HepG2 (cell line): Measurements from ENCODE around the gene C10orf71.

Experiments
- CHCHD3 ChIP-seq: sonication (generic); formaldehyde crosslinking; IDR thresholded peaks from 2 replicates; pipeline ENCODE4 v1.8.0; 2022; ENCODE audit warnings: mild to moderate bottlenecking, missing genetic modification reagents, moderate library complexity
- ETV5 ChIP-seq: IDR thresholded peaks from 2 replicates; pipeline ENCODE4 v1.6.1; 2018; ENCODE audit warnings: missing biosample characterization, missing genetic modification reagents, inconsistent platforms, borderline replicate concordance
- MNT ChIP-seq: fragments of 450-650 bp; IDR thresholded peaks from 2 replicates; pipeline ENCODE4 v1.6.1; 2016
- POLR2A ChIP-seq, 2 experiments: IDR thresholded peaks; 2 replicates each; pipeline ENCODE4 v1.6.1; 2011; ENCODE audit warnings: low read depth in 2 of 2, low read length in 2 of 2, mild to moderate bottlenecking in 1 of 2, moderate library complexity in 1 of 2; ENCODE audit not compliant: insufficient read depth in 1 of 2
- ZNF333 ChIP-seq: sonication (generic); formaldehyde crosslinking; IDR thresholded peaks from 2 replicates; pipeline ENCODE4 v1.4.0; 2020; ENCODE audit warnings: mild to moderate bottlenecking, missing genetic modification reagents, borderline replicate concordance
- TF ChIP-seq, protein P1 (sequence below): IDR thresholded peaks from 2 replicates; pipeline ENCODE4 v1.6.1; 2018; ENCODE audit warnings: missing genetic modification reagents
- TF ChIP-seq, protein P2 (sequence below): sonication (generic); formaldehyde crosslinking; IDR thresholded peaks from 2 replicates; pipeline ENCODE4 v1.5.0; 2020; ENCODE audit warnings: mild to moderate bottlenecking, missing genetic modification reagents, moderate library complexity

DNA sequence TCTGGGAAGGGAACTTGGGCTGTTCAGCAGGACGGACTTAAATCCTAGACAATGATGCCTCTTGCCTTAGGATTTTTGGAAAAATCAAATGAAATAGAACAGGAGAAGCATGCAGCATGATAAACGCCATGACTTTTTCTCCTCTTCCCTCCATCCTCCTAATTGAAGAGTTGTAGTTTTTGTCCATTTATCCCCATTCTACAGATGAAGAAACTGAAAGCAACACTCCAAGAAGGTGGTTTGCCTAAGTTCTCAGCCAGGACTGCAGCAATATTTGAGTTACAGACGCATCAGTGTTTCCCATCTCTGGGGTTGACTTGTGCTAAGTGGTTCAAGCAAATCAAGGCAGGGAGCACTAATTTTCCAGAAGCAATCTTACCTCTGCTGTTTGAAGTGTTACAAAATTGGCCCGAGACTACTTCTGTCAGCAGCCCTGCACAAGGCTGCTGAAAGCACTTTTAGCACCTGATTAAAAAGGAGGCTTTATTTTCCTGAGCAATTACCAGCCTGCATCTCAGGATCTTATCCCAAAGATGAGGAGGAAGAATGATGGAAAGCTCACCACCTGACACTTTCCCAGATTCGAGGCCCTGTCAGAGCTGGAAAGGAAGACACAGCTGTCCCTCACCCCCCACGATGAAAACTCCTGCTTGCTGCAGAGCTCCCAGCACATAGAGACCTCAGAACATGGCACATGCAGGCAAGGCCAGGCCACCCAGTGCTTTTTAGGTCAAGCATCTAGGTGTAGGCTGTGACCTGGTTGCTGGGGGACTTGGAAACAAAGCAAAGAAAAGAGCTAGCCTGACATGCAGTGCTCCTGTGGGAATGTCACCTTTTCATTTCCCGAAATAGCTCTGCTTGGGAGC is 19.7 kb upstream of the C10orf71 start:
- no peak for TF ChIP-seq MNT
- TF ChIP-seq, protein P1, sequence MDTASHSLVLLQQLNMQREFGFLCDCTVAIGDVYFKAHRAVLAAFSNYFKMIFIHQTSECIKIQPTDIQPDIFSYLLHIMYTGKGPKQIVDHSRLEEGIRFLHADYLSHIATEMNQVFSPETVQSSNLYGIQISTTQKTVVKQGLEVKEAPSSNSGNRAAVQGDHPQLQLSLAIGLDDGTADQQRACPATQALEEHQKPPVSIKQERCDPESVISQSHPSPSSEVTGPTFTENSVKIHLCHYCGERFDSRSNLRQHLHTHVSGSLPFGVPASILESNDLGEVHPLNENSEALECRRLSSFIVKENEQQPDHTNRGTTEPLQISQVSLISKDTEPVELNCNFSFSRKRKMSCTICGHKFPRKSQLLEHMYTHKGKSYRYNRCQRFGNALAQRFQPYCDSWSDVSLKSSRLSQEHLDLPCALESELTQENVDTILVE (CRISPR knock-in tag), result no peak
- TF ChIP-seq, protein P2, sequence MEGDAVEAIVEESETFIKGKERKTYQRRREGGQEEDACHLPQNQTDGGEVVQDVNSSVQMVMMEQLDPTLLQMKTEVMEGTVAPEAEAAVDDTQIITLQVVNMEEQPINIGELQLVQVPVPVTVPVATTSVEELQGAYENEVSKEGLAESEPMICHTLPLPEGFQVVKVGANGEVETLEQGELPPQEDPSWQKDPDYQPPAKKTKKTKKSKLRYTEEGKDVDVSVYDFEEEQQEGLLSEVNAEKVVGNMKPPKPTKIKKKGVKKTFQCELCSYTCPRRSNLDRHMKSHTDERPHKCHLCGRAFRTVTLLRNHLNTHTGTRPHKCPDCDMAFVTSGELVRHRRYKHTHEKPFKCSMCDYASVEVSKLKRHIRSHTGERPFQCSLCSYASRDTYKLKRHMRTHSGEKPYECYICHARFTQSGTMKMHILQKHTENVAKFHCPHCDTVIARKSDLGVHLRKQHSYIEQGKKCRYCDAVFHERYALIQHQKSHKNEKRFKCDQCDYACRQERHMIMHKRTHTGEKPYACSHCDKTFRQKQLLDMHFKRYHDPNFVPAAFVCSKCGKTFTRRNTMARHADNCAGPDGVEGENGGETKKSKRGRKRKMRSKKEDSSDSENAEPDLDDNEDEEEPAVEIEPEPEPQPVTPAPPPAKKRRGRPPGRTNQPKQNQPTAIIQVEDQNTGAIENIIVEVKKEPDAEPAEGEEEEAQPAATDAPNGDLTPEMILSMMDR, result no peak
- no peak for TF ChIP-seq ETV5
- TF ChIP-seq ZNF333 (CRISPR knock-in tag), result no peak
- no peak for TF ChIP-seq CHCHD3
- TF ChIP-seq POLR2A (IDR thresholded peaks at IDR 0.05; ENCODE audit: insufficient read depth in 1 of 2, low read depth in 2 of 2, low read length in 2 of 2), result no peak
